PC-3 (cell line): ENCODE data around the gene ADAT1. TPM values are rescaled to one million over a fixed set of nuclear protein-coding genes. Genes with fewer than 3 reads are reported as not detected.

ENCODE experiments used
- ATAC-seq: fragments of 200-7000 bp; cut with Tn5 transposase; 2 replicates; pipeline ENCODE4 v1.9.1; 2020; ENCODE audit warnings: mild to moderate bottlenecking, moderate library complexity
- Bru-seq: library from RNA; stranded (reverse); fragments of 400-500 nt; gene quantifications from one replicate; lab custom pipeline; 2021; lab: Mats Ljungman, UMichigan
- BruChase-seq, 2 experiments: library from RNA; stranded (reverse); fragments of 400-500 nt; gene quantifications; one replicate each; lab custom pipeline; 2021; lab: Mats Ljungman, UMichigan
- BruUV-seq: library from RNA; stranded (reverse); fragments of 400-500 nt; replicated peaks from 2 replicates; lab custom pipeline; 2021; lab: Mats Ljungman, UMichigan
- CTCF ChIA-PET: fragments of 300-600 bp; sonication (Branson Sonifier 250); formaldehyde crosslinking; loops from one replicate; lab custom pipeline; 2022; ENCODE audit warnings: antibody characterized with exemption; lab: Charles Lee
- POLR2A ChIA-PET: fragments of 300-600 bp; sonication (Branson Sonifier 250); formaldehyde crosslinking; loops from one replicate; lab custom pipeline; 2022; ENCODE audit warnings: antibody characterized with exemption; ENCODE audit not compliant: unreplicated experiment; lab: Charles Lee
- DNase-seq: peaks from one replicate; pipeline ENCODE4 v3.0.0-alpha.2; 2015
- H2AFZ ChIP-seq: fragments of 300-600 bp; sonication (generic); 2 replicates; pipeline ENCODE4 v1.6.0; 2016; ENCODE audit warnings: antibody characterized with exemption, low read length
- H3F3A ChIP-seq: fragments of 300-600 bp; sonication (generic); one replicate; pipeline ENCODE4 v1.6.0; 2017; ENCODE audit warnings: antibody characterized with exemption, low read length, control low read depth, mild to moderate bottlenecking; ENCODE audit not compliant: unreplicated experiment
- H3K27ac ChIP-seq: fragments of 300-600 bp; sonication (generic); 2 replicates; pipeline ENCODE4 v1.5.1; 2016; ENCODE audit warnings: mild to moderate bottlenecking, low read length
- H3K27me3 ChIP-seq: fragments of 300-600 bp; sonication (generic); 2 replicates; pipeline ENCODE4 v1.6.1; 2016; ENCODE audit warnings: low read length, mixed read lengths
- H3K36me3 ChIP-seq: fragments of 300-600 bp; sonication (generic); 2 replicates; pipeline ENCODE4 v1.6.1; 2016; ENCODE audit warnings: low read depth, mixed run types, low read length, mixed read lengths
- H3K4me1 ChIP-seq: fragments of 300-600 bp; sonication (generic); 2 replicates; pipeline ENCODE4 v1.5.1; 2016; ENCODE audit warnings: low read length; ENCODE audit not compliant: insufficient read depth
- H3K4me2 ChIP-seq: fragments of 300-600 bp; sonication (generic); 2 replicates; pipeline ENCODE4 v1.6.0; 2016; ENCODE audit warnings: low read length
- H3K4me3 ChIP-seq: fragments of 300-600 bp; sonication (generic); 2 replicates; pipeline ENCODE4 v1.5.1; 2016; ENCODE audit warnings: mild to moderate bottlenecking, low read length, mixed read lengths
- H3K79me2 ChIP-seq: fragments of 300-600 bp; sonication (generic); 2 replicates; pipeline ENCODE4 v1.6.1; 2017; ENCODE audit warnings: low read length, mixed read lengths
- H3K9ac ChIP-seq: fragments of 300-600 bp; sonication (generic); 2 replicates; pipeline ENCODE4 v1.6.0; 2016; ENCODE audit warnings: mild to moderate bottlenecking, low read length
- H3K9me2 ChIP-seq: fragments of 300-600 bp; sonication (generic); replicated peaks from 2 replicates; pipeline ENCODE4 v1.6.1; 2016; ENCODE audit warnings: mixed run types, low read length, mixed read lengths
- H3K9me3 ChIP-seq: fragments of 300-600 bp; sonication (generic); 2 replicates; pipeline ENCODE4 v1.6.1; 2016; ENCODE audit warnings: low read length, mixed read lengths
- H4K20me1 ChIP-seq: fragments of 300-600 bp; sonication (generic); 2 replicates; pipeline ENCODE4 v1.6.1; 2016; ENCODE audit warnings: low read length, mixed read lengths
- EZH2 ChIP-seq: fragments of 300-600 bp; sonication (generic); IDR thresholded peaks from one replicate; pipeline ENCODE4 v1.6.1; 2017; ENCODE audit warnings: antibody characterized with exemption, mild to moderate bottlenecking, low read length; ENCODE audit not compliant: unreplicated experiment
- EZH2phosphoT487 ChIP-seq: fragments of 300-600 bp; sonication (generic); IDR thresholded peaks from 2 replicates; pipeline ENCODE4 v1.6.1; 2018; ENCODE audit warnings: mild to moderate bottlenecking, antibody characterized with exemption, low read length, borderline replicate concordance
- intact Hi-C: fragments of 100-400 bp; cut with micrococcal nuclease; formaldehyde crosslinking; loops from 2 replicates; pipeline ENCODE4 v1.9.0; 2023
- long read RNA-seq: library from polyadenylated mRNA; unstranded; transcript quantifications from one replicate; pipeline ENCODE4 v2.0.0, GENCODE V29; 2021; ENCODE audit not compliant: unreplicated experiment
- total RNA-seq: library from RNA; depleted of rRNA; stranded (reverse); fragments of >200 nt; gene quantifications from 2 replicates; pipeline ENCODE4 v1.2.3, GENCODE V29; 2014; rRNA removed
- TF ChIP-seq, protein P1 (sequence below): fragments of 300-600 bp; sonication (generic); conservative IDR thresholded peaks from 2 replicates; pipeline ENCODE4 v1.5.1; 2017; ENCODE audit warnings: antibody characterized with exemption, low read depth, mild to moderate bottlenecking, low read length

Gene ADAT1, protein sequence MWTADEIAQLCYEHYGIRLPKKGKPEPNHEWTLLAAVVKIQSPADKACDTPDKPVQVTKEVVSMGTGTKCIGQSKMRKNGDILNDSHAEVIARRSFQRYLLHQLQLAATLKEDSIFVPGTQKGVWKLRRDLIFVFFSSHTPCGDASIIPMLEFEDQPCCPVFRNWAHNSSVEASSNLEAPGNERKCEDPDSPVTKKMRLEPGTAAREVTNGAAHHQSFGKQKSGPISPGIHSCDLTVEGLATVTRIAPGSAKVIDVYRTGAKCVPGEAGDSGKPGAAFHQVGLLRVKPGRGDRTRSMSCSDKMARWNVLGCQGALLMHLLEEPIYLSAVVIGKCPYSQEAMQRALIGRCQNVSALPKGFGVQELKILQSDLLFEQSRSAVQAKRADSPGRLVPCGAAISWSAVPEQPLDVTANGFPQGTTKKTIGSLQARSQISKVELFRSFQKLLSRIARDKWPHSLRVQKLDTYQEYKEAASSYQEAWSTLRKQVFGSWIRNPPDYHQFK
- total RNA-seq (42.8 and 60.1 TPM in 2 replicates), Bru-seq, nascent RNA (percentile 63 among the genes with signal in this experiment), BruChase-seq, experiment 1, labeled RNA remaining after a 6-hour chase (percentile 69 among the genes with signal in this experiment), BruChase-seq, experiment 2, labeled RNA remaining after a 2-hour chase (percentile 62 among the genes with signal in this experiment)
- long read RNA-seq, transcript ADAT1-201 (11 exons, 1,869 nt): major isoform, 8 of 42 reads
- long read RNA-seq, partial matches to known transcripts: 19 of 42 reads
- long read RNA-seq, other reads (novel, unspliced or antisense): 15 of 42 reads

DNA sequence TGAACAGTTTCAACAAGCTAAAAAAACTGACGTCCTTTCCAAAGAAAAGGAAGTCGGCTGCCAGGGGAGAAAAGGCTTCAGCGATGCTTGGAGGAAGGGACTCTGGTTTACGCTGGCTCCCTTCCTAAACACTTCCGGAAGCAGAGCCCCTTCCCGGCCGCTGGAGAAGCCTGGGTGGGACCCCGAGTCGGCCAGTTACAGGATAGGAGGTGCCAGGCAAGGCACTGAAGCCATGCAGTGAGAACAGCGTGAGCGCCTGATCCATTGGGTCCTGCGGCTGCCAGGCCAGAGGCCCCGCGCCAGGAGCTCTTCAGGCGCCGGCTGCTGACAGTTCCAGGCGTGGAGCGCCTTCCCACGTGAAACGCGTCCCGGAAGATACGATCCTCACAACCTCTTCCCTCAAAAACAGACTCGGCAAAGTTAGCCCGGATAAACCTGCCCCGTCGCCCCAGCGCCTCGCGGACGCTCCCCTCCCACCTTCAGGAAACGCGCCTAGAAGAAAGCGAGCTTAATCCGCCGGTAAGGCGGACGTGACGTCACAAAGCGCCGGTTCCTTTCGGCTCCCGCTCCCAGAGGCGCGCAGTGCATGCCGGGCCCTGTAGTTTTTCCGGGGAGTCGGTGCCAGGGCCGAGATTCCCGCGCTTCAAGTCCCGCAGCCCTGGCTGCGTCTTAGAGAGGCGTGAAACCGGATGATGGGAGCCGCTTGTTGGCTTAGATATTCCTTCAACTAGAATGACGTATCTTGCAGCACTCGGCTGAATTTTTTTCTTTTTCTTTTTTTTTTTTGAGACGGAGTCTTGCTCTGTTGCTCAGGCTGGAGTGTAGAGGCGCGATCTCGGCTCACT is at the start of gene ADAT1:
Gene ADAT1, minus strand, starts transcription at position 521 of the 845 bp plus-strand sequence. CDS start 2,482 bp downstream, outside the sequence.
- Histone ChIP-seq H3K36me3 (peaks cover 18% of the 10 kb centered on the region), H3K9me3 (no peaks in the 10 kb centered on the region), H3K4me1 (peaks cover 11% of the 10 kb centered on the region; the same call in 1 of the 2 replicates), H3K27ac (peak within 1 kb of the TSS; percentile 68), H4K20me1 (no peaks in the 10 kb centered on the region), H3K4me3 (peak within 1 kb of the TSS; percentile 96), H2AFZ (peak within 1 kb of the TSS; percentile 83), H3K27me3 (no peaks in the 10 kb centered on the region), H3K9me2 (no peaks in the 10 kb centered on the region), H3K79me2 (peaks cover 14% of the 10 kb centered on the region), H3K4me2 (peak within 1 kb of the TSS; percentile 99), H3K9ac (peak within 1 kb of the TSS; percentile 97), H3F3A (no peaks in the 10 kb centered on the region)
- TF ChIP-seq EZH2phosphoT487 (no peak), EZH2 (no peak)
- TF ChIP-seq, protein P1, sequence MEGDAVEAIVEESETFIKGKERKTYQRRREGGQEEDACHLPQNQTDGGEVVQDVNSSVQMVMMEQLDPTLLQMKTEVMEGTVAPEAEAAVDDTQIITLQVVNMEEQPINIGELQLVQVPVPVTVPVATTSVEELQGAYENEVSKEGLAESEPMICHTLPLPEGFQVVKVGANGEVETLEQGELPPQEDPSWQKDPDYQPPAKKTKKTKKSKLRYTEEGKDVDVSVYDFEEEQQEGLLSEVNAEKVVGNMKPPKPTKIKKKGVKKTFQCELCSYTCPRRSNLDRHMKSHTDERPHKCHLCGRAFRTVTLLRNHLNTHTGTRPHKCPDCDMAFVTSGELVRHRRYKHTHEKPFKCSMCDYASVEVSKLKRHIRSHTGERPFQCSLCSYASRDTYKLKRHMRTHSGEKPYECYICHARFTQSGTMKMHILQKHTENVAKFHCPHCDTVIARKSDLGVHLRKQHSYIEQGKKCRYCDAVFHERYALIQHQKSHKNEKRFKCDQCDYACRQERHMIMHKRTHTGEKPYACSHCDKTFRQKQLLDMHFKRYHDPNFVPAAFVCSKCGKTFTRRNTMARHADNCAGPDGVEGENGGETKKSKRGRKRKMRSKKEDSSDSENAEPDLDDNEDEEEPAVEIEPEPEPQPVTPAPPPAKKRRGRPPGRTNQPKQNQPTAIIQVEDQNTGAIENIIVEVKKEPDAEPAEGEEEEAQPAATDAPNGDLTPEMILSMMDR: no peak
- BruUV-seq: TSS peak; percentile 78
- ChIA-PET CTCF (no interaction called here), POLR2A (interaction anchor here (0.6 to 1.4 kb wide), 5 partner anchors 9 to 597 kb away, joined by 3 to 9 read pairs (median 6); partner anchors contain the start of genes KARS1 and TERF2IP)
- ATAC-seq (peak; percentile 94), DNase-seq (peak; percentile 96)
- intact Hi-C loops: loop anchor here (2.0 to 5.0 kb wide), 3 partner anchors 24 to 161 kb away; partner anchors contain the start of genes KARS1, TERF2IP, TMEM170A and TMEM231

DNA sequence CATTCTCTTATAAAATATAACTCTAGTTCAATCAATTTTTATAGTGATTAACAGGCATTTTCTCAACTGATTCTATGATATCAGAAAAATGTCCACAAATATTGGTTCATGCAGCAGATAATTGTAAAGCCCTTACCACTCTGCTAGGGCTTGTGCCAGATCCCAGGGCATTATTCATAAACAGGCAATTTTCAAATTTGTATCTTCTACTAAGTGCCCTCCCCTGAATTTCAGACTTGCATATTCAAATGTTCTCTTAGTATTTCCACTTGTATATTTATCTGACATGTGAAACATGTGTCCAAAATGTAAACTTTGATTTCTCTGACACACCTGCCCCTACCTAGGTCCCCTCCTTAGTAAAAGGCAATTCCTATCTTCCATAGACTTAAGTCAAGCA is 44.4 kb upstream of the ADAT1 start:
- H3K9me3 ChIP-seq: no peaks in the 10 kb centered on the region
- no peak overlapping the region for H2AFZ ChIP-seq
- no peak overlapping the region for H3K4me3 ChIP-seq
- no TSS peak for BruUV-seq
- no peaks in the 10 kb centered on the region for H3K27me3 ChIP-seq
- H3K4me1 ChIP-seq: no peaks in the 10 kb centered on the region
- ChIA-PET POLR2A (no interaction called here), CTCF (no interaction called here)
- ATAC-seq (no peak), DNase-seq (no peak)
- H3K9me2 ChIP-seq: no peaks in the 10 kb centered on the region
- no peak overlapping the region for H3K9ac ChIP-seq
- no peaks in the 10 kb centered on the region for H3F3A ChIP-seq
- no peaks in the 10 kb centered on the region for H3K36me3 ChIP-seq
- TF ChIP-seq, protein P1: no peak
- TF ChIP-seq EZH2: no peak
- no peak for TF ChIP-seq EZH2phosphoT487
- H3K27ac ChIP-seq: no peak overlapping the region
- intact Hi-C loops: no loop called here
- no peaks in the 10 kb centered on the region for H3K79me2 ChIP-seq
- no peak overlapping the region for H3K4me2 ChIP-seq
- H4K20me1 ChIP-seq: no peaks in the 10 kb centered on the region
